Measurements from ENCODE around the gene MICAL3.
"Not testable (repeated sequence)": the region's sequence is repeated elsewhere in the genome, so short reads cannot be mapped to it uniquely, and the experiment has no call there.

MICAL3 gene

DNA sequence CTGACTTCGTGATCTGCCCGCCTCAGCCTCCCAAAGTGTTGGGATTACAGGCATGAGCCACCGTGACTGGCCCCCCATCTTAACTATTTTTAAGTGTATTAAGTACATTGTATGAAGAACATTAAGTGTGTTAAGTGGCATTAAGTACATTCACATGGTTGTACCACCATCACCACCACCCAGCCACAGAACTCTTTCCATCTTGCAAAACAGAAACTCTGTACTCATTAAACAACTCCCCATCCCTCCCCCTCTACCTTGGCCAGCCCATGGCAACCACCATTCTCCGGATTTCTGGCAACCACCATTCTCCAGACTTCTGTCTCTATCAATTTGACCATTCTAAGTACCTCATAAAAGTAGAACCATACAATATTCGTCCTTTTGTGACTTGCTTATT lies 35.6 kb upstream of the MICAL3 start:
- no peak for DNase-seq

GRCh38 chr22:18059473-18059872 lies 35.1 kb upstream of the MICAL3 start:
- no peak for DNase-seq

- DNase-seq, result no peak
Observed at GRCh38 chr22:18059094-18059417, 34.7 kb upstream of the MICAL3 start.

GRCh38 chr22:18058371-18059093 lies 34.2 kb upstream of the MICAL3 start:
- no peak for DNase-seq

DNA sequence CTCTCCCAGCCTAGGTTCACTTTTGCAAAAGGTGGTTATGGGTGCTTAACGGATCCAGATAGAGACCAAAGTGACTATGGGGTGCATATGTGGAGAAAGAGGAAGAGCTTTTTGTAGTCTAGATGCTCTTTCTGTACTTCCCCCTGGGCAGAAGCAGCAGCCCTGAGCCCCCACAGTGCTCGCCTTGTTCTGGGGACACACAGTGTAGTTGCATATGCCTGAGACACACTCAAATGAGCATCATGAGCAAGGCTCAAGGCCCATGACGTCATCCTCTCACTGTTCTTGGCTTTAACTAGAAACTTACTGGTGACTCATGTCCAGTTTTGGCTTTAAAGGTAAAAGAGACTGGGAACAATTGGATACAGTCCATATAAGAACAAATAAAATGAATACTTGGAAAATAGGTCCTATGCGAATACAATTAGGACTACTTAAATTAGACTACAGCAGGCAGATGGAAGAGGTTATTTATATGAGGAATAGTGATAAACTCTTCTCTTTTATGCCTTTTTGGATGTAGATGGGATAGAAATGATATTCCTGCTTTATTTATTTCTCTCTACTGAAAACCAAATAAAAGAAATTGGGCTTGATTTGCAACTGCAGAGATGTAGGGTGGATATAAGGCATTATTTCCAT lies 33.3 kb upstream of the MICAL3 start:
- DNase-seq, result peak; percentile 9

- DNase-seq, result no peak
Observed at GRCh38 chr22:18056807-18057474, 32.6 kb upstream of the MICAL3 start.

GRCh38 chr22:18056161-18056666 lies 31.9 kb upstream of the MICAL3 start:
- no peak for DNase-seq

- no peak for DNase-seq
Observed at GRCh38 chr22:18055619-18056160, 31.3 kb upstream of the MICAL3 start.

- not testable (repeated sequence) for DNase-seq
Observed at GRCh38 chr22:18053216-18053946, 29.0 kb upstream of the MICAL3 start.

DNA sequence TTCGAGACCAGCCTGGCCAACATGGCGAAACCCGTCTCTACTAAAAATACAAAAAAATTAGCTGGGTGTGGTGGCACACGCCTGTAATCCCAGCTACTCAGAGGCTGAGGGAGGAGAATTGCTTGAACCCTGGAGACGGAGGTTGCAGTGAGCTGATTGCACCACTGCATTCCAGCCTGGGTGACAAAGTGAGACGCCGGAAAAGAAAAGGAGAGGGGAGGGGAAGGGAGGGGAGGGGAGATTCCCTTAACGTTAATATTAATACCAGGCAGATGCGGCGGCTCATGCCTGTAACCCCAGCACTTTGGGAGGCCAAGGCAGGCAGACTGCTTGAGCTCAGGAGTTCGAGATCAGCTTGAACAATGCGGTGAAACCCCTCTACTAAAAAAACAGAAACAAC lies 26.8 kb upstream of the MICAL3 start:
- not testable (repeated sequence) for DNase-seq

GRCh38 chr22:18050065-18050464 lies 25.7 kb upstream of the MICAL3 start:
- no peak for DNase-seq

- no peak for DNase-seq
Observed at GRCh38 chr22:18048441-18048898, 24.1 kb upstream of the MICAL3 start.

- DNase-seq, result no peak
Observed at GRCh38 chr22:18048041-18048440, 23.7 kb upstream of the MICAL3 start.

- DNase-seq, result no peak
Observed at GRCh38 chr22:18045794-18046193, 21.4 kb upstream of the MICAL3 start.

DNA sequence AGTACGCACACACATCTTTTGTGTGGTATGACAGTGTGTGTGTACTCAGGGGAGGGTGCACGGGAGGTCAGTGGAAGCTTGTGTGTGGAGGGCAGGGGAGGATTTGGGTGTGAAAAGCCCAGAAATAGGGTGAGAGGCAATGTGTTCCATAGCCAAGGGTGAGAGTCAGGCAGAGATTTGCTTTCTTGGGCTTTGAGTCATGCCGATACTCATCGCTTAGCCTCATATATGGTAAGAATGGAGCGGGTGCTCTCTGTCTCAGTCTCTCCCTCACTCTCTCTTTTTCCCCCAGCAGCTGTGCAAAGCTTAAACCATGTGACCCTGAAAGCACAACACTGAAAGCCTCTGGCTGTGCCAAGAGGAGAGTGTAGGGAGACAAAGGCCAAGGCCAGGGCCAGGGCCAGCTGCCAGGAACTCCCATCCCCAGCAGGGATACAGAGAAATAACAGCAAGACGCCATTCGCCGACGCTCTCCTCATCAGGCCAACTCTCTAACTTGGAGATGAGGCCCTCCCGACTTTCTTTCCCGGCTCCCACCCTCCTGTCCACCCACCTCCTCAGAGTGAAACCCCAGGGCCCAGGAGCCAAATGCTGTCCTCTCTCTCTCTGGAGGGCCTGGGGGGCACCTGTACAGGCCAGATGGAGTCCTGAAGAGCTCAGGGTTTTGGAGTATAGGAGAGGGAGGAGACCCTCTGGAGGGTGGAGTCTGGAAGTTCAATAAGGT lies 20.3 kb upstream of the MICAL3 start:
- no peak for DNase-seq

GRCh38 chr22:18042685-18043084 lies 18.3 kb upstream of the MICAL3 start:
- no peak for DNase-seq

- not testable (repeated sequence) for DNase-seq
Observed at GRCh38 chr22:18040898-18041297, 16.5 kb upstream of the MICAL3 start.

DNA sequence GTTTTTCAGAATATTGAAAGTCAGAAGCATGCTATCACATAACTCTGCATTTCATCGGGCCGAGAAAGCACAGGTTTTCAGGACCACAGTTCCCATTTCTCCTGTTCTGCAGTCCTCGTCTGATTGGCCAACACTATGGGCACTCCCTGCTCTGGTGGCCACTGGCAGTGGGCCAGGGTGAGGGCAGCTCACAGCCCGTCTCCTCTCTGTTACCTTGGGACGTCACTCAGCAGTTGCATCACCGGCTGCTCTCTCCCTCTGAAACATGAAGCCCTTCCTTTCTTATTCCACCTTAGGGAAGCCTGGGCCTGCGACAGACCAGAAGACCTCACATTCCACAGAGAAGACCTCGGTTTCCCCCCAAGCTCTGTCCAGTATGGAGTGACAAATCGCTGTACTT lies 11.4 kb upstream of the MICAL3 start:
- no peak for DNase-seq

GRCh38 chr22:18034076-18034475 lies 9.7 kb upstream of the MICAL3 start:
- no peak for DNase-seq

DNA sequence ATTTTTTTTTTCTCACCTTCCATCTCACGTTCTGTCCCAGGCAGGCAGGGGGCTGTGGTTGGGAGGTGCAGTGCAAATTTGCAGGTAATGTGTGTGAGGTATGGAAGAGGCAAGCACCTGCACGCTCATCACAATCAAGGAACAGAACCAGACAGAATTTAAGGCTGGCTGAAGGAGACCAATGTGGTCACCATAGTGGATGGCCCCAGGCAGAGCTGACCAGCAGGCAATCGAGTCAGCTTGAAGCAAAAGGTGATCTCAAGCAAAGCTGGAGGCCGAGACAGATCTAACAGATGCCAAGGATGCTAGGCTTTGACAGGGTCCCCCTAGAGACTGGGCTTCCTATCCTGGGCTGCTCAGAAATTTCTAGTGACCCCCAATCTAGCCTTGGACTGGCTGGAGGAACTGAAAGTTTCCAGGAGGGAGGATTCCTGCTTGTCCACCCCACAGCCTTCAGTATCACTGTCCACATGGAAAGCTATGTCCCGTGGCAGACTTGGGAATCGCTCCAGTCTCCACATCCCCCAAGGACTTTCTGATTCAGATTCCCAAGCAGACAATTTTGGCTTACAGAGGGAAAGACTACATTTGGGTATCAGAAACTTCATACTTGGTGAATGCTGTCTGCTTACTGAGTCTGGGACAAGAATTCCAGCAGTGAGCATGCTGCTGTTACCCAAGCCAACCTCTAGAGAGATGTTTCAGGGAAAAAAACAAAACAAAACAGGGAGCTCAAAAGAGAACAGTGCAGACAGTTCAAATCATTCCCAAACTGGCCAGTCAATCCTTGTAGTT lies 9.0 kb upstream of the MICAL3 start:
- no peak for DNase-seq

DNA sequence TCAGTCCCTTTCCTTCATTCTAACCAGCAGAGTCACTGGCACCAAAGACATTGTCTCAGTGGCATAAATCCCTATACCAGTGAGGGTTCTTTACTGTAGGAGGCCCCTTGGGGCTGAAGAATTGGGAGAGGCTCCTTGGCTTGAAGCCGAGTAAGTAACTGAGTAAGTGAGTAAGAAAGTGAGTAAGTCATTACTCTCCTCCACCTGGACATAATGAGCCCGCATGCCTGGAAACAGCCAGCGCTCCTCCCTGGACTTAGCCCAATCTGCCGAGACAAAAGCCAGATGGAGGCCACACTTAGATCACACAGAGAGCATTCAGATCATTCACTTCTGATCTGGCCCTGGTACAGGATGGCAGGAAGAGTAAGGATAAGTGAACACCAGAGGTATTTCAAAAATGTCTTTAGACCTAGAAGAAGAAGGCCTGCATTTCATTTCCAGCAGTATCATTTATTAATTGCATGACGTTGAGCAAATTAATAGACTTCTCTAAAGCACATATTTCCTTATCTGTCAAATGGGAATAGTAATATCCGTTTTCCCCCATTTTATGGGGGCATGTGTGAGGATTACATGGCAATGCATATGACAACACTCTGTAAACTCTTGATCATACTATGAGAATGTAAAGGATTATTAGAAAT lies 8.2 kb upstream of the MICAL3 start:
- no peak for DNase-seq

All from NK-92 treated with Interleukin-12 subunit alpha and Interleukin-12 subunit beta, amount 100 ng/mL, for 24 hours (cell line).